Stomach (tissue), 4 donors: ENCODE data around the gene CNTNAP5.

Source experiments
- EP300 ChIP-seq: sonication (generic); formaldehyde crosslinking; IDR thresholded peaks from one replicate; pipeline ENCODE4 v1.6.1; 2017; ENCODE audit warnings: antibody characterized with exemption
- POLR2AphosphoS5 ChIP-seq, 3 donors: sonication (generic); formaldehyde crosslinking; IDR thresholded peaks; one replicate each; pipeline ENCODE4 v1.6.1; 2016; ENCODE audit warnings: antibody characterized with exemption in 3 of 3
- TF ChIP-seq, protein P1 (sequence below), 7 experiments: fragments of 450-650 bp in 4 of 7; fragments of 200-600 bp in 3 of 7; sonication (generic) in 3 of 7; IDR thresholded peaks; one replicate each; pipeline ENCODE4 v1.5.1; 2016 to 2019; ENCODE audit warnings: antibody characterized with exemption in 7 of 7, control low read depth in 2 of 7, mild to moderate bottlenecking in 1 of 7

DNA sequence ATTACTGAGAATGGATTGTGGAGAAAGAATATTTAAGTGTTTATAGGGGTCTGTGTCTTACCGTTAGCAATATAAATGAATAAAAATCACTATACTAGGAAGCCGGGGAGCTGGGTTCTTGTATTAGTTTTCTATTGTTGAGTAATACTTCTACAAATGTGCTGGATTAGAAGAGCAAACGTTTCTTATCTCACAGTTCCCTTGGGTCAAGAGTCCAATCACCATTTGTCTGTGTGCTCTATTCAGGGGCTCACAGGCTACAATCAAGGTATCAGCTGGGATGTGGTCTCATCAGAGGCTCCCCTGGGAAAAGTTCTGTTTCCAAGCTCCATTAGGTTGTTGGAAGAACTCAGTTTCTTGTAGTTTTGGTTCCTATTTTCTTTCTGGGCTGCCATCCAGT is 790.9 kb downstream of the CNTNAP5 start:
- TF ChIP-seq, protein P1, sequence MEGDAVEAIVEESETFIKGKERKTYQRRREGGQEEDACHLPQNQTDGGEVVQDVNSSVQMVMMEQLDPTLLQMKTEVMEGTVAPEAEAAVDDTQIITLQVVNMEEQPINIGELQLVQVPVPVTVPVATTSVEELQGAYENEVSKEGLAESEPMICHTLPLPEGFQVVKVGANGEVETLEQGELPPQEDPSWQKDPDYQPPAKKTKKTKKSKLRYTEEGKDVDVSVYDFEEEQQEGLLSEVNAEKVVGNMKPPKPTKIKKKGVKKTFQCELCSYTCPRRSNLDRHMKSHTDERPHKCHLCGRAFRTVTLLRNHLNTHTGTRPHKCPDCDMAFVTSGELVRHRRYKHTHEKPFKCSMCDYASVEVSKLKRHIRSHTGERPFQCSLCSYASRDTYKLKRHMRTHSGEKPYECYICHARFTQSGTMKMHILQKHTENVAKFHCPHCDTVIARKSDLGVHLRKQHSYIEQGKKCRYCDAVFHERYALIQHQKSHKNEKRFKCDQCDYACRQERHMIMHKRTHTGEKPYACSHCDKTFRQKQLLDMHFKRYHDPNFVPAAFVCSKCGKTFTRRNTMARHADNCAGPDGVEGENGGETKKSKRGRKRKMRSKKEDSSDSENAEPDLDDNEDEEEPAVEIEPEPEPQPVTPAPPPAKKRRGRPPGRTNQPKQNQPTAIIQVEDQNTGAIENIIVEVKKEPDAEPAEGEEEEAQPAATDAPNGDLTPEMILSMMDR (IDR thresholded peaks at IDR 0.05), result no peak
- TF ChIP-seq EP300, result no peak
- no peak for TF ChIP-seq POLR2AphosphoS5 (IDR thresholded peaks at IDR 0.05)
